ENCODE data around the gene KDM1A.

KDM1A gene

DNA sequence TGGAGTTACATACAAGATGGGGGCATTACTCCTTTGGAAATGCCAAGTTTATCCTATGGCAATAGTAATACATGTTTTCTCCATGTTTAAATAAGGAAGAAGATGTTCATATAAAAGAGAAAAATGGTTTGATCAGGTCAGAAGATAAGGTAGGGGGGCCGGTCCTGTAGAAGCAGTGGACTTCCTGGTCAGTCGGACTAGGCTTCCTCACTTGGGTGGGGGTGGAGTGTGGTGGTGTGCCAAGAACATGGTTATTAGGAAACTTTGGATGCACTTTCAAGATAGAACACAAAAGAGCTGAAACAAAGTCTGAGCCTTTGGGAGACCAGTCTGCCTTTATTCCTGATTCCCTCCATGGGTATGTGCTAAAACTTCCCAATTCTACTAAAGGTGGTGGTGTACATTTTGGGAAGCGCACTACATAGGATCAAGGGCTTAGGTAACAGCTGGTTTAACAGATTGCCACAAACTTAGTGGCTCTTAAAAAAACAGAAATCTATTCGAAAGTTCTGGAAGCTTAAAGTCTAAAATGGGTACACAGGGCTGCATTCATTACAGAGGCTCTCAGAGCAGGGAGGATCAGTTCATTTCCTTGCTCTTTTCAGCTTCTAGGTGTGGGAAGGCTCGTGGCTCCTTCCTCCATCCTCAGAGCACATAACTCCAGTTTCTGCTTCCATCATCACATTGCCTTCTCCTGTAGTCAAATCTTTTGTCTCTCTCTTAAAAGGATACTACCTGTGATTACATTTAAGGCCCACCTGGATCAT lies 64.6 kb downstream of the KDM1A start:
- no peak overlapping the region for H3K4me3 ChIP-seq (ENCODE audit: low read depth, low read length)
- TF ChIP-seq, protein P1, sequence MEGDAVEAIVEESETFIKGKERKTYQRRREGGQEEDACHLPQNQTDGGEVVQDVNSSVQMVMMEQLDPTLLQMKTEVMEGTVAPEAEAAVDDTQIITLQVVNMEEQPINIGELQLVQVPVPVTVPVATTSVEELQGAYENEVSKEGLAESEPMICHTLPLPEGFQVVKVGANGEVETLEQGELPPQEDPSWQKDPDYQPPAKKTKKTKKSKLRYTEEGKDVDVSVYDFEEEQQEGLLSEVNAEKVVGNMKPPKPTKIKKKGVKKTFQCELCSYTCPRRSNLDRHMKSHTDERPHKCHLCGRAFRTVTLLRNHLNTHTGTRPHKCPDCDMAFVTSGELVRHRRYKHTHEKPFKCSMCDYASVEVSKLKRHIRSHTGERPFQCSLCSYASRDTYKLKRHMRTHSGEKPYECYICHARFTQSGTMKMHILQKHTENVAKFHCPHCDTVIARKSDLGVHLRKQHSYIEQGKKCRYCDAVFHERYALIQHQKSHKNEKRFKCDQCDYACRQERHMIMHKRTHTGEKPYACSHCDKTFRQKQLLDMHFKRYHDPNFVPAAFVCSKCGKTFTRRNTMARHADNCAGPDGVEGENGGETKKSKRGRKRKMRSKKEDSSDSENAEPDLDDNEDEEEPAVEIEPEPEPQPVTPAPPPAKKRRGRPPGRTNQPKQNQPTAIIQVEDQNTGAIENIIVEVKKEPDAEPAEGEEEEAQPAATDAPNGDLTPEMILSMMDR (IDR thresholded peaks at IDR 0.05; ENCODE audit: low read depth, low read length, missing control alignments), result no peak
- no peak for DNase-seq (ENCODE audit: low read depth)
- in situ Hi-C loops (cut with HindIII; ENCODE audit: low sequenced_read_pairs), result no loop called here

- no peak overlapping the region for H3K4me3 ChIP-seq (ENCODE audit: low read depth, low read length)
- TF ChIP-seq, protein P1 (IDR thresholded peaks at IDR 0.05; ENCODE audit: low read depth, low read length, missing control alignments), result no peak
- in situ Hi-C loops (cut with HindIII; ENCODE audit: low sequenced_read_pairs), result no loop called here
- DNase-seq (ENCODE audit: low read depth), result no peak
Measured at GRCh38 chr1:23084880-23085279, 65.6 kb downstream of the KDM1A start.

- DNase-seq (ENCODE audit: low read depth), result no peak
- in situ Hi-C loops (cut with HindIII; ENCODE audit: low sequenced_read_pairs), result no loop called here
- H3K4me3 ChIP-seq (ENCODE audit: low read depth, low read length), result no peak overlapping the region
- TF ChIP-seq, protein P1 (IDR thresholded peaks at IDR 0.05; ENCODE audit: low read depth, low read length, missing control alignments), result no peak
Measured at GRCh38 chr1:23085696-23086095, 66.4 kb downstream of the KDM1A start.

DNA sequence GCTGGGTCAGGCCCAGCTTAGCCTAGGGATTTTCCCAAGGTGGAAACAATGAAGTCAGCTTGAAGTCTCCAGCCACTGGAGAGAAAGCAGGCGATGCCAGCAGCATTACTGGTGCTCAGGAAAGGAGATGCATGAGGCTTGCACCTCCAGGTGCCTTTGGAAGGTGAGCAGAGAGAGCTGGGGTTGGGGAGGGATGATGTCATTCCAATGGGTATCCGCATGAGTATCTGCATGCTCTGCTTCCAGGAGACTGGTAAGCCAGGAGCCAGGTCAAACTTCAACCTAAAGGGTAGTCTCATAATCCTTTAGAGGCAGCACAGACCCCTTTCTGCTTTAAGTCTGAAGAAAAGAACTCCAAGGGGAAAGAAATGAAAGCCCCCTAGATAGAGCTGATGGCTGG lies 68.8 kb downstream of the KDM1A start:
- in situ Hi-C loops (cut with HindIII; ENCODE audit: low sequenced_read_pairs), result no loop called here
- no peak for DNase-seq (ENCODE audit: low read depth)
- TF ChIP-seq, protein P1 (IDR thresholded peaks at IDR 0.05; ENCODE audit: low read depth, low read length, missing control alignments), result no peak
- H3K4me3 ChIP-seq (ENCODE audit: low read depth, low read length), result no peak overlapping the region

- no peak for DNase-seq (ENCODE audit: low read depth)
- TF ChIP-seq, protein P1 (IDR thresholded peaks at IDR 0.05; ENCODE audit: low read depth, low read length, missing control alignments), result no peak
- in situ Hi-C loops (cut with HindIII; ENCODE audit: low sequenced_read_pairs), result no loop called here
Measured at GRCh38 chr1:23090056-23090455, 70.8 kb downstream of the KDM1A start.

DNA sequence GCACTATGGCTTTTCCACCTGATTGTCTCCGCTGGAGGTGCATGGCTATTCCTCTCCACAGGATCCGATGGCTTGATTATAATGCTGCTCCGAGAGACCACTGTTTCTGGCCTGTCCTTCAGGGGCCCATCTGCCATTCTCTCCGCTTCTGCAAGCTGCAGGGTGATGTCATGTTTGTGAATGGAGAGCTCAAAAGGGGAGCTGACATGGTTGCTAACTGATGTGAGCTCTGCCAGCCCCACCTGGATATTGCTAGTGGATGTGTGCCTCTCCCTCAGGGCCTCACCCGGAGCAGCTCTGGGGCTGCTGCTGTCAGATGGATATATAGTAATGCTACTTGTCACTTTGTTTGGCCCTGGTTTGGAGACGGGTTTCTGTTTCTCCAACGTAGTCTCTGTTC lies 72.3 kb downstream of the KDM1A start:
- no peak overlapping the region for H3K4me3 ChIP-seq (ENCODE audit: low read depth, low read length)
- TF ChIP-seq, protein P1 (IDR thresholded peaks at IDR 0.05; ENCODE audit: low read depth, low read length, missing control alignments), result no peak
- DNase-seq (ENCODE audit: low read depth), result no peak
- in situ Hi-C loops (cut with HindIII; ENCODE audit: low sequenced_read_pairs), result no loop called here

More at GRCh38 chr1:23090056-23090455, 70.8 kb downstream of the KDM1A start:
- no peak overlapping the region for H3K4me3 ChIP-seq (ENCODE audit: low read depth, low read length)
